ENCODE data around the gene MCM7.

Gene MCM7

DNA sequence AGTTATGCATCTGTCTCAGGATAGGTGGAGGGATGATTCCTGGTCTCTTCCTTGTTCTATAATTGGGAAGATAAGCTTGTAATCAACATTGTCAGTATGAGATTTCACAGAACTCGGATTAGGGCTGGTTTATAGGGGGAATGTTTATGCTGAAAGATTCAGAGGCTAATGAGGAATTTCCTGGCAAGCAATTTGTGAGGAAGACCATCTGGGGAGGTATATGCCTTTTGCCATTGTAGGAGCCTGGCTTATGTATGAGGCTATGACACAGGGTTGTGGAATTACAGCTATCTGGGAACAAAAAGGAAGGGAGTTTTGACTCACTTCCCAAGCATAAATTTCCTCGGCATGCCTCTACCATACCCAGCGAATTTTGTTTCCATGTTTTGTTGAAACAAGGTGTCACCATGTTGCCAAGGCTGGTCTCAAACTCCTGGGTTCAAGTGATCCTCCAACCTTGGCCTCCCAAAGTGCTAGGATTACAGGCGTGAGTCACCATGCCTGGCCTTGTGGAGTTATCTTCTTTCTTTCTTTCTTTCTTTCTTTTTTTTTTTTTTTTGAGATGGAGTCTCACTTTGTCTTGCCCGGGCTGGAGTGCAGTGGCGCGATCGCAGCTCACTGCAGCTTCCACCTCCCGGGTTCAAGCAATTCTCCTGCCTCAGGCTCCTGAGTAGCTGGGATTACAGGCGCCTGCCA, 14.0 kb downstream of the MCM7 start:
- H3K9me3 ChIP-seq (ENCODE audit: low read length) = no peaks in the 10 kb centered on the region
- no peak overlapping the region for H2AFZ ChIP-seq (ENCODE audit: low read depth, low read length)
- no peak overlapping the region for H3K4me3 ChIP-seq (ENCODE audit: low read length)
- H3K36me3 ChIP-seq (ENCODE audit: insufficient read depth, low read length) = peaks cover 20% of the 10 kb centered on the region
- no peaks in the 10 kb centered on the region for H3K27me3 ChIP-seq (ENCODE audit: insufficient read depth, low read length)
- H3K4me1 ChIP-seq (ENCODE audit: insufficient read depth, low read length) = peaks cover 11% of the 10 kb centered on the region

DNA sequence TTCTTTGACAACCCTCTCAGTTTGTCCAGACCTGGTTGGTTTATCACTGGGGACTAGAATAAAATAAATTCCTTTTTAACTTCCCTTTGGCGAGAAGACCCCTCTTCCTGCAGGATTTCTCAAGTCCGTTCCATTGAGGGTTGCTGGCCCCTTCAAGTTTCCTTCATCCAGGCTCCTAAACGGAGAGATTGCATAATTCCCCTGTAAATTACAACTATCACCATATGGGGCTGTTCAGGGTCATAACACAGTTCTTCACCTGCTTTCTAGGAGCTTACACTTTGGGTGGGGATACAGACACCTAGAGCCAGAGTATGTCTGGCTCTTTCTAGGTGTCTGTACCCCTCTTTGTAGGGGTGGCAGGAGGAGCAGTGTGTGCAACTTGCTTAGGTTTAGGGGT, 15.7 kb downstream of the MCM7 start:
- peaks cover 3% of the 10 kb centered on the region for H3K36me3 ChIP-seq (ENCODE audit: insufficient read depth, low read length)

GRCh38 chr7:100082978-100083377, 18.2 kb downstream of the MCM7 start:
- peak overlapping the region; percentile 23 for H2AFZ ChIP-seq (ENCODE audit: low read depth, low read length)
- peaks cover 24% of the 10 kb centered on the region for H3K4me1 ChIP-seq (ENCODE audit: insufficient read depth, low read length)
- H3K9me3 ChIP-seq (ENCODE audit: low read length) = peaks cover 2% of the 10 kb centered on the region
- peaks cover 23% of the 10 kb centered on the region for H3K36me3 ChIP-seq (ENCODE audit: insufficient read depth, low read length)
- no peaks in the 10 kb centered on the region for H3K27me3 ChIP-seq (ENCODE audit: insufficient read depth, low read length)
- peak overlapping the region; percentile 99 for H3K4me3 ChIP-seq (ENCODE audit: low read length)

More for the DNA sequence above, 15.7 kb downstream of the MCM7 start:
- H3K27me3 ChIP-seq (ENCODE audit: insufficient read depth, low read length) = no peaks in the 10 kb centered on the region
- H2AFZ ChIP-seq (ENCODE audit: low read depth, low read length) = no peak overlapping the region
- H3K4me3 ChIP-seq (ENCODE audit: low read length) = no peak overlapping the region
- H3K4me1 ChIP-seq (ENCODE audit: insufficient read depth, low read length) = peaks cover 13% of the 10 kb centered on the region
- H3K9me3 ChIP-seq (ENCODE audit: low read length) = no peaks in the 10 kb centered on the region

DNA sequence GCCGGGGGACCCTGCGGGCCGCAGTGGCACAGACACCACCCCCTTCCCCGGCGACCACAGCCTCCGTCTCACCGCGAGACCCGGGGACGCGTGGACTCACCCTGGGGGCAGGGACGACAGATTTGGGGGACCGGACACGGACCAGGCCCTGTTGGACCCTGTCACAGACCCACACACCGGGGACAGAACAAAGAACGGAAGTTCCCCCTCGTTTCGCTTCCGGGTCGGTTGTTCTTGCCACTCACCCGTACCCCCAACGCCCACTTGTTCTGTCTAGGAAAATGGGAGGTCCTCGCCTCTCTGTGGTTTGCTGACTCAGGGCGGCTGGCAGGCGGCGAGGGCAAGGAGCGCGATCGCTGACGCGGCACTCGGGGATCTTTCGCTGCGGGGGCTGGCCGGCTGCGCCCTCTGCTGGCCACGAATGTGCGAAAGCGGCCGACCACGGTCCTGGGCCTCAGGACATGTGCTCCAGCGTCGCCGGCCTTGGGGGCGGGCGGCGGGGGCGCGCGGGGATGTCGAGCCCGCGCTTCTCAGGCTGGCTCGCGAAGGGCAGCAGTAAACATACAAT, 19.6 kb downstream of the MCM7 start, which contains the start of gene ZNF3:
TSS of gene ZNF3 (minus strand) at position 189 of the 568 bp plus-strand sequence. CDS start 4,366 bp downstream, outside the sequence.
- Histone ChIP-seq H3K4me3 (ENCODE audit: low read length) (peak within 1 kb of the TSS; percentile 99), H2AFZ (ENCODE audit: low read depth, low read length) (peak within 1 kb of the TSS; percentile 23), H3K4me1 (ENCODE audit: insufficient read depth, low read length) (peaks cover 24% of the 10 kb centered on the region), H3K9me3 (ENCODE audit: low read length) (peaks cover 6% of the 10 kb centered on the region), H3K36me3 (ENCODE audit: insufficient read depth, low read length) (peaks cover 32% of the 10 kb centered on the region), H3K27me3 (ENCODE audit: insufficient read depth, low read length) (no peaks in the 10 kb centered on the region)

DNA sequence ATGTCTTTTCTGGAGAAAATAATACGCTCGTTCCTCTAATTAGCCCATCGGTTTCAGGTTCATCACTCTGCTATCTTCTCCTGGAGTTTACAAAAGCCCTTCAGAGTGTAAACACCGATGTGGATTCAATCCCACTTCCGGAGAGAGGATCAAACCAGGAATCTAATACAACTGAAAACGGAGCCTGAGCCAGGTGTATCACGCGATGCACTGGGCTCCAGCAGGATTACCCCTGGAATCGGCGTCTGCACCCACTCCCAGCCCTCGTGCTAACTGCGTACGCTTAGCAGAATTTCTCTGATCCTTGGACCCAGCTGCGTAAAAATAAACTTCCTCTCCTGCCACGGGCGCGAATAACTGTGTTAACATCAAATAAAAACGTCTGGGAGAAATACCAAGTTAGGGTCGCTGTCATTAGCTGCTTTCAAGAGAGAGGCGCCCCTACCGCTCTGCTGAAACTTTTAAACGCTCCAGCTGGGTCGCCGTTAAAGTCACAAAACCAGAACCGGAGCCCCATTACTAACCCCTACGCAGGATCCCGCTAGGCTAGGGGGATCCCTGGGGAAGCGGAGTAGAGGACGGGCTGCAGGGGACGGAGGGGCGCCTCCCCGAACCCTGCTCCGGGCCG, 20.2 kb downstream of the MCM7 start:
- peak overlapping the region; percentile 99 for H3K4me3 ChIP-seq (ENCODE audit: low read length)
- H3K36me3 ChIP-seq (ENCODE audit: insufficient read depth, low read length) = peaks cover 38% of the 10 kb centered on the region
- peaks cover 6% of the 10 kb centered on the region for H3K9me3 ChIP-seq (ENCODE audit: low read length)
- H3K4me1 ChIP-seq (ENCODE audit: insufficient read depth, low read length) = peaks cover 24% of the 10 kb centered on the region
- no peak overlapping the region for H2AFZ ChIP-seq (ENCODE audit: low read depth, low read length)
- H3K27me3 ChIP-seq (ENCODE audit: insufficient read depth, low read length) = no peaks in the 10 kb centered on the region

GRCh38 chr7:100079024-100079560, 22.1 kb downstream of the MCM7 start:
- H3K27me3 ChIP-seq (ENCODE audit: insufficient read depth, low read length) = no peaks in the 10 kb centered on the region
- no peak overlapping the region for H2AFZ ChIP-seq (ENCODE audit: low read depth, low read length)
- peaks cover 20% of the 10 kb centered on the region for H3K9me3 ChIP-seq (ENCODE audit: low read length)
- H3K4me1 ChIP-seq (ENCODE audit: insufficient read depth, low read length) = peaks cover 24% of the 10 kb centered on the region
- no peak overlapping the region for H3K4me3 ChIP-seq (ENCODE audit: low read length)
- H3K36me3 ChIP-seq (ENCODE audit: insufficient read depth, low read length) = peaks cover 58% of the 10 kb centered on the region

- Histone ChIP-seq H3K36me3 (ENCODE audit: insufficient read depth, low read length) (peaks cover 77% of the 10 kb centered on the region), H3K4me3 (ENCODE audit: low read length) (no peak overlapping the region), H3K4me1 (ENCODE audit: insufficient read depth, low read length) (peaks cover 19% of the 10 kb centered on the region), H3K9me3 (ENCODE audit: low read length) (peaks cover 37% of the 10 kb centered on the region), H2AFZ (ENCODE audit: low read depth, low read length) (no peak overlapping the region), H3K27me3 (ENCODE audit: insufficient read depth, low read length) (no peaks in the 10 kb centered on the region)
These were observed 24.0 kb downstream of the MCM7 start for GRCh38 chr7:100077205-100077604.

GRCh38 chr7:100075418-100075817, 25.8 kb downstream of the MCM7 start:
- Histone ChIP-seq H3K9me3 (ENCODE audit: low read length) (peaks cover 54% of the 10 kb centered on the region), H2AFZ (ENCODE audit: low read depth, low read length) (no peak overlapping the region), H3K36me3 (ENCODE audit: insufficient read depth, low read length) (peaks cover 94% of the 10 kb centered on the region), H3K4me1 (ENCODE audit: insufficient read depth, low read length) (peaks cover 16% of the 10 kb centered on the region), H3K4me3 (ENCODE audit: low read length) (no peak overlapping the region), H3K27me3 (ENCODE audit: insufficient read depth, low read length) (no peaks in the 10 kb centered on the region)

- Histone ChIP-seq H3K4me3 (ENCODE audit: low read length) (no peak overlapping the region), H3K36me3 (ENCODE audit: insufficient read depth, low read length) (peaks cover 96% of the 10 kb centered on the region), H3K9me3 (ENCODE audit: low read length) (peaks cover 60% of the 10 kb centered on the region), H3K27me3 (ENCODE audit: insufficient read depth, low read length) (no peaks in the 10 kb centered on the region), H3K4me1 (ENCODE audit: insufficient read depth, low read length) (peaks cover 10% of the 10 kb centered on the region), H2AFZ (ENCODE audit: low read depth, low read length) (no peak overlapping the region)
These were observed 26.4 kb downstream of the MCM7 start for GRCh38 chr7:100074841-100075240.

DNA sequence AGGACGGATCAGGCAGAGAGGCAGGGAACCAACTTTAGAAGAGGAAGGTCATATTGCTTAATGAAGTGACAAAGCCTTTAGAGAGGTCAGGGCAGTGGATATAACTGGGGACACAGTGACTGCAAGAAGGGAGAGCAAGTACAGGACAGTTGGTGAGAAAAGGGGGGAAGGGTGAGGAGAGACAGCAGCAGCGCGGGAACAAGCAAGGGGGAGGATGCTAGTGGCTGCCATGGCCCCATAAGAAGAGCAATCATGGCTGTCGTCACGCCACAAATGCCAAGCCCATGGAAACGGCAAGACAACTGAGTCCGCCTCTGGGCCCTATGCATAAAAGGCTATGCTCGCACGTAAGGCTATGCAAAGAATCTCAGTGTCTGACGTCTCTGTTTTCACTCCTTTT, 28.7 kb downstream of the MCM7 start:
- Histone ChIP-seq H2AFZ (ENCODE audit: low read depth, low read length) (no peak overlapping the region), H3K4me1 (ENCODE audit: insufficient read depth, low read length) (no peaks in the 10 kb centered on the region), H3K9me3 (ENCODE audit: low read length) (peaks cover 60% of the 10 kb centered on the region), H3K27me3 (ENCODE audit: insufficient read depth, low read length) (no peaks in the 10 kb centered on the region), H3K36me3 (ENCODE audit: insufficient read depth, low read length) (peaks cover 88% of the 10 kb centered on the region), H3K4me3 (ENCODE audit: low read length) (no peak overlapping the region)

DNA sequence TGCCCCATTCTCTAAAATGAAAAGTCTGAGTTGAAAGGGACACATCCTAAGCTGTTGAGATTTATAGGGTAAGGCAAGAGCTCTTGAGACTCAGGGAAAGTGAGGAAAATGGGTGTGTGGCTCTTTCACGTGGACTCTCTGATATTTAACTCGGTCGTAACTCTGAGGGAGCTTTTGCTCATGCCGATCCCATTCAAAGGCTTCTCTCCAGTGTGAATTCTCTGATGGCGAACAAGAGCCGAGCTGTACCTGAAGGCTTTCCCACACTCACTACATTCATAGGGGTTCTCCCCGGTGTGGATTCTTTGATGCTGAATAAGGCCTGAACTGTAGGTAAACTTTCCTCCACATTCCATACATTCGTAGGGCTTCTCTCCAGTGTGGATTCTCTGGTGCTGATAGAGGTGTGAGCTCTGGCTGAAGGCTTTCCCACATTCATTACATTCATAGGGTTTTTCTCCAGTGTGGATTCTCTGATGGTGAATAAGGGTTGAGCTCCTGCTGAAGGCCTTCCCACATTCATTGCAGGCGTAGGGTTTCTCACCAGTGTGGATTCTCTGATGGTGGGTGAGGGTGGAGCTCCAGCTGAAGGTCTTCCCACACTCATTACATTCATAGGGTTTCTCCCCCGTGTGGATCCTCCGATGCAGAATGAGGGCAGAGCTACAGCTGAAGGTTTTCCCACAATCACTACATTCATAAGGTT, 30.0 kb downstream of the MCM7 start:
- Histone ChIP-seq H3K27me3 (ENCODE audit: insufficient read depth, low read length) (no peaks in the 10 kb centered on the region), H3K4me1 (ENCODE audit: insufficient read depth, low read length) (no peaks in the 10 kb centered on the region), H2AFZ (ENCODE audit: low read depth, low read length) (no peak overlapping the region), H3K9me3 (ENCODE audit: low read length) (peaks cover 55% of the 10 kb centered on the region), H3K36me3 (ENCODE audit: insufficient read depth, low read length) (peaks cover 77% of the 10 kb centered on the region), H3K4me3 (ENCODE audit: low read length) (no peak overlapping the region)

- H3K4me3 ChIP-seq (ENCODE audit: low read length) = no peak overlapping the region
- H3K36me3 ChIP-seq (ENCODE audit: insufficient read depth, low read length) = peaks cover 73% of the 10 kb centered on the region
These were observed 31.2 kb downstream of the MCM7 start for GRCh38 chr7:100069991-100070390.

DNA sequence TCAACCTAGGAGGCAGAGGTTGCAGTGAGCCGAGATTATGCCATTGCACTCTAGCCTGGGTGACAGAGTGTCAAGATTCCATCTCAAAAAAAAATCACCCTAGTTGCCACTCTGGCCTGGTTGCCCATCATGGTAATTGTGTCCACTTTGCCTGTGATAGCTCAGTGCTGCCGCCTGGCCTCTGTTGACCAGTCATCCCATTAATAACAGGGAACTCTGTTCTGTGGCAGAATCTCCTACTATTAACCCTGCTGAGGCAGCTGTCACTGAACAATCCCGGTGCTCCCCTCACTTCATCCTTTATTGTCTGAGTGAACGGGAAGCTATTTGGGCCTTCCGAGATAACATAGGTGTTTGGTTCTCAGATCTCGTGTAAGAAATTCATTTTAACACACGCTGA, 34.2 kb downstream of the MCM7 start:
- H3K4me3 ChIP-seq (ENCODE audit: low read length) = no peak overlapping the region
- peaks cover 63% of the 10 kb centered on the region for H3K36me3 ChIP-seq (ENCODE audit: insufficient read depth, low read length)
- H3K9me3 ChIP-seq (ENCODE audit: low read length) = peaks cover 22% of the 10 kb centered on the region

More at GRCh38 chr7:100069991-100070390, 31.2 kb downstream of the MCM7 start:
- no peaks in the 10 kb centered on the region for H3K4me1 ChIP-seq (ENCODE audit: insufficient read depth, low read length)
- no peak overlapping the region for H2AFZ ChIP-seq (ENCODE audit: low read depth, low read length)
- no peaks in the 10 kb centered on the region for H3K27me3 ChIP-seq (ENCODE audit: insufficient read depth, low read length)
- peaks cover 48% of the 10 kb centered on the region for H3K9me3 ChIP-seq (ENCODE audit: low read length)

More for the DNA sequence above, 34.2 kb downstream of the MCM7 start:
- Histone ChIP-seq H3K27me3 (ENCODE audit: insufficient read depth, low read length) (no peaks in the 10 kb centered on the region), H2AFZ (ENCODE audit: low read depth, low read length) (no peak overlapping the region), H3K4me1 (ENCODE audit: insufficient read depth, low read length) (no peaks in the 10 kb centered on the region)
